Osteocyte (in vitro differentiated cells): ENCODE measurements around the gene RAB37. TPM values are rescaled to one million over a fixed set of nuclear protein-coding genes. Genes with fewer than 3 reads are reported as not detected.

Experiments used
- DNase-seq: peaks from one replicate; pipeline ENCODE4 v3.0.0; 2021; ENCODE audit warnings: mixed read lengths; ENCODE audit not compliant: unreplicated experiment; ENCODE audit errors: extremely low spot score
- H3K27ac Mint-ChIP-seq: one replicate; pipeline ENCODE4 v1.8.0; 2021; ENCODE audit warnings: mild to moderate bottlenecking, mixed read lengths; ENCODE audit not compliant: unreplicated experiment
- H3K27me3 Mint-ChIP-seq: one replicate; pipeline ENCODE4 v1.8.0; 2021; ENCODE audit warnings: mixed read lengths; ENCODE audit not compliant: unreplicated experiment
- H3K36me3 Mint-ChIP-seq: one replicate; pipeline ENCODE4 v1.8.0; 2021; ENCODE audit warnings: mixed read lengths; ENCODE audit not compliant: unreplicated experiment
- H3K4me1 Mint-ChIP-seq: one replicate; pipeline ENCODE4 v1.8.0; 2021; ENCODE audit warnings: mixed read lengths; ENCODE audit not compliant: unreplicated experiment
- H3K4me3 Mint-ChIP-seq: one replicate; pipeline ENCODE4 v1.8.0; 2021; ENCODE audit warnings: mild to moderate bottlenecking, moderate library complexity, mixed read lengths; ENCODE audit not compliant: unreplicated experiment
- H3K9me3 Mint-ChIP-seq: one replicate; pipeline ENCODE4 v1.8.0; 2021; ENCODE audit warnings: mixed read lengths; ENCODE audit not compliant: unreplicated experiment
- total RNA-seq: library from RNA; stranded (reverse); gene quantifications from 2 replicates; pipeline ENCODE4 v1.2.1, GENCODE V29; 2021
- TF ChIP-seq, protein P1 (sequence below): fragments of 200-600 bp; sonication (generic); IDR thresholded peaks from 2 replicates; pipeline ENCODE4 v1.5.0; 2021; ENCODE audit warnings: antibody characterized with exemption, mild to moderate bottlenecking, moderate library complexity

RAB37 gene
- total RNA-seq, 1 donor from 2014 or later: not detected

DNA sequence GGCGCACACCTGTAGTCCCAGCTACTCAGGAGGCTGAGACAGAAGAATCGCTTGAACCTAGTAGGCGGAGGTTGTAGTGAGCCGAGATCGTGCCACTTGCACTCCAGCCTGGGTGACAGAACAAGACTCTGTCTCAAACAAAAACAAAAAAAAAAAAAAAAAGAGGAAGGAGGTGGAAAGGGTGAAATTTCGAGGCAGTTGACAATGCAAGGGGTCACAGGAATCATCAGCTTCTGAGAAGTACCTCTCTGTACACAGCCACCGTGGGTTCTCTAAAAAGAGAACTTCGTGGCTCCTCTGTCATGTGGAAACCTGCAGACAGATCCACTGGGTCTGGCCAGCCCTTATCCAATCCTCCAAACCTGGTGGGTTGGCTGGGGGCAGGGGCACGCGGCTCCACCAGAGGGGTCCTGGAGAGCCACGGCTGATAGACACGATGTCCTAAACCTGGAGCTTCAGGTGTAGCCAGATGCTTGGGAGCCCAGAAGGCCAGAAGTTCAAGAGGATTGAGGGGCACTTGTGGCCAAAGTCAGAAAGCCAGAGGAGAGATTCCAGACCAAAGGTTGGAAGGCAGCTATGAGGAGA is 23.8 kb upstream of the RAB37 start:
- DNase-seq: no peak
- Mint-ChIP-seq H3K9me3 (no peaks in the 10 kb centered on the region), H3K36me3 (no peaks in the 10 kb centered on the region), H3K4me1 (no peaks in the 10 kb centered on the region), H3K4me3 (no peak overlapping the region), H3K27ac (no peak overlapping the region), H3K27me3 (peaks cover 28% of the 10 kb centered on the region)
- TF ChIP-seq, protein P1, sequence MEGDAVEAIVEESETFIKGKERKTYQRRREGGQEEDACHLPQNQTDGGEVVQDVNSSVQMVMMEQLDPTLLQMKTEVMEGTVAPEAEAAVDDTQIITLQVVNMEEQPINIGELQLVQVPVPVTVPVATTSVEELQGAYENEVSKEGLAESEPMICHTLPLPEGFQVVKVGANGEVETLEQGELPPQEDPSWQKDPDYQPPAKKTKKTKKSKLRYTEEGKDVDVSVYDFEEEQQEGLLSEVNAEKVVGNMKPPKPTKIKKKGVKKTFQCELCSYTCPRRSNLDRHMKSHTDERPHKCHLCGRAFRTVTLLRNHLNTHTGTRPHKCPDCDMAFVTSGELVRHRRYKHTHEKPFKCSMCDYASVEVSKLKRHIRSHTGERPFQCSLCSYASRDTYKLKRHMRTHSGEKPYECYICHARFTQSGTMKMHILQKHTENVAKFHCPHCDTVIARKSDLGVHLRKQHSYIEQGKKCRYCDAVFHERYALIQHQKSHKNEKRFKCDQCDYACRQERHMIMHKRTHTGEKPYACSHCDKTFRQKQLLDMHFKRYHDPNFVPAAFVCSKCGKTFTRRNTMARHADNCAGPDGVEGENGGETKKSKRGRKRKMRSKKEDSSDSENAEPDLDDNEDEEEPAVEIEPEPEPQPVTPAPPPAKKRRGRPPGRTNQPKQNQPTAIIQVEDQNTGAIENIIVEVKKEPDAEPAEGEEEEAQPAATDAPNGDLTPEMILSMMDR: no peak

DNA sequence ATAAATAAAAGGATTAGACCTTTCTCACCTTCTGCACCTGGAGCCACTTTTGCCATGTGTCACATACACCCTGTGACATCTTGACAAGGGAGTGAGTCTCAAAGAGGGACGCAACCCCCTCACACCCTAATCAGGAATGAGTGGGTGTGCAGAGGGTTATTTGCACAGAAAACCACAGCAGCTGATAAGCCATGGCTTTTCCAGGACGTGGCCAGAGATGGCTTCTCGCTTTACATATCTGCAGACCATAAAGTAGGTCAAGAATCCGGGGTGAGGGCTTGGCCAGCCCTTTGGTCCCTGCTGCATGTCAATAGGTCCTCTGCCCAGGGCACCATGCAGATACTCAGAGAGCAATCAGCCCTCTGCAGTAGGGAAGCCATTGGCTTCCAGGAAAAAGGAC is 21.9 kb upstream of the RAB37 start:
- Mint-ChIP-seq H3K4me1 (no peaks in the 10 kb centered on the region), H3K36me3 (no peaks in the 10 kb centered on the region), H3K27ac (no peak overlapping the region), H3K4me3 (no peak overlapping the region), H3K9me3 (no peaks in the 10 kb centered on the region), H3K27me3 (peaks cover 33% of the 10 kb centered on the region)
- TF ChIP-seq, protein P1: no peak
- DNase-seq: no peak

DNA sequence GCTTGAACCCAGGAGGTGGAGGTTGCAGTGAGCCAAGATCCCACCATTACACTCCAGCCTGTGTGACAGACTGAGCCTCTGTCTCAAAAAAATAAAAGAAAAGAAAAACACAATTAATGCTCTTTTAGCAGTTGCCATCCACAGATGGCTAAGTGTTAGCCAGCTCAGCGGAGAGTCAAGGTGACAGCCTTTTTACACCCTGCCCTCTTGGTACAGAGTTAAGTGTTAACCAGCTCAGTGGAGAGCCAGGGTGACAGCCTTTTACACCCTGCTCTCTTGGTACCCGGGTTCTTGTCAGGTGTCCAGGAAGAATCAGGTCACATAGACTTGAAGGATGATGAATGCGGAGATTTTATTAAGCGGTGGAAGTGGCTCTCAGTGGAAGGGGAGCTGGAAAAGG is 16.6 kb upstream of the RAB37 start:
- H3K36me3 Mint-ChIP-seq: no peaks in the 10 kb centered on the region
- no peak overlapping the region for H3K4me3 Mint-ChIP-seq
- TF ChIP-seq, protein P1: no peak
- no peaks in the 10 kb centered on the region for H3K9me3 Mint-ChIP-seq
- H3K27me3 Mint-ChIP-seq: peaks cover 29% of the 10 kb centered on the region
- H3K27ac Mint-ChIP-seq: no peak overlapping the region
- H3K4me1 Mint-ChIP-seq: no peaks in the 10 kb centered on the region
- DNase-seq: no peak

DNA sequence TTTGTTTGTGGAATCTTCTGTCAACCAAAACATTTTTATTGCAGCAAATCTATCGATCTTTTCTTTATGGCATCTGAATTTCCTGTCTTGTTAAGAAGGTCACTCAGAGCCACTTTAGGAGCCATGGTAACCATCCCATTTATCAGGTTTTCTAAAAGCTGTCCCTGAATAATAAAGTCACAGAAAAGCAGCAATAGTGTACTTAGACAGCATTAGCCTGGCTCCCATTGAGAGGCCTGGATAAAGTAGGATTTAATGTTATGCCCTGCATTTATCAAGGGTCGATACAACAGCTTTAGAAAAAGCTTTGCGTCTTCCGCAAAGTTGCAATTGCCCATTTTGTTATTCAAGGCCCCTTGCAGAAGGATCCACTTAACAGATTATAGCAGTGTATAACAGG is 14.3 kb upstream of the RAB37 start:
- H3K36me3 Mint-ChIP-seq: no peaks in the 10 kb centered on the region

DNA sequence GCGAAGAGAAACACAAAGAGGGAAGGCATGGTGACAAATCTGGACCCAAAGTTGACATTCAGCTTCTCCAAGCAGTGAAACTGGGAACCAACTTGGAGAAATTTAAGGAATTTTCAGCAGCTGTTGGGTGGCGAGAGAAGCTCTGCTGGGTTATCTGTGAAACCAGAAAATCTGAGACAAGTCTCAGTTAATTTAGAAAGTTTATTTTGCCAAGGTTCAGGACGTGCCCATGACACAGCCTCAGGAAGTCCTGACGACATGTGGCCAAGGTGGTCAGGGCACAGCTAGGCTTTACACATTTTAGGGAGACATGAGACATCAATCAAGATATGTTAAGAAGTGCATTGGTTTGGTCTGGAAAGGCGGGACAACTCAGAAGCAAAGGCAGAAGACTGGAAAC is 13.2 kb upstream of the RAB37 start:
- H3K27me3 Mint-ChIP-seq: peaks cover 22% of the 10 kb centered on the region
- no peak overlapping the region for H3K27ac Mint-ChIP-seq
- no peaks in the 10 kb centered on the region for H3K4me1 Mint-ChIP-seq
- no peaks in the 10 kb centered on the region for H3K36me3 Mint-ChIP-seq
- DNase-seq: no peak
- no peak overlapping the region for H3K4me3 Mint-ChIP-seq
- no peaks in the 10 kb centered on the region for H3K9me3 Mint-ChIP-seq
- TF ChIP-seq, protein P1: no peak

More for the DNA sequence above, 14.3 kb upstream of the RAB37 start:
- Mint-ChIP-seq H3K4me1 (no peaks in the 10 kb centered on the region), H3K9me3 (no peaks in the 10 kb centered on the region), H3K27ac (no peak overlapping the region), H3K27me3 (peaks cover 26% of the 10 kb centered on the region), H3K4me3 (no peak overlapping the region)
- TF ChIP-seq, protein P1: no peak
- DNase-seq: no peak
